Tibial nerve (tissue), 4 donors: ENCODE data around the gene NEK4. TPM values are rescaled to one million over a fixed set of nuclear protein-coding genes. Genes with fewer than 3 reads are reported as not detected.

ENCODE experiments used
- DNase-seq, 2 donors: peaks; one replicate each; pipeline ENCODE4 v3.0.0-alpha.2; 2019; ENCODE audit warnings: low spot score in 2 of 2
- H3K27ac ChIP-seq, 4 donors: fragments of 200-600 bp; sonication (generic) in 3 of 4; one replicate each; pipeline ENCODE4 v1.5.1; 2017 to 2019; ENCODE audit warnings: mild to moderate bottlenecking in 1 of 4
- H3K27me3 ChIP-seq, 2 donors: fragments of 200-600 bp; sonication (generic) in 1 of 2; one replicate each; pipeline versions ENCODE4 v1.5.1 to v1.6.0; 2017 to 2019
- H3K36me3 ChIP-seq, 3 donors: fragments of 200-600 bp; sonication (generic); one replicate each; pipeline ENCODE4 v1.5.1; 2018 to 2019
- H3K4me1 ChIP-seq, 4 donors: fragments of 200-600 bp; sonication (generic) in 3 of 4; one replicate each; pipeline ENCODE4 v1.5.1; 2017 to 2019
- H3K4me3 ChIP-seq, 4 donors: fragments of 200-600 bp; sonication (generic) in 3 of 4; one replicate each; pipeline ENCODE4 v1.5.1; 2017 to 2019; ENCODE audit warnings: mild to moderate bottlenecking in 1 of 4, moderate library complexity in 1 of 4
- H3K9me3 ChIP-seq, 4 donors: fragments of 200-600 bp; sonication (generic) in 3 of 4; one replicate each; pipeline ENCODE4 v1.5.1; 2017 to 2019
- EP300 ChIP-seq, 2 donors: sonication (generic); formaldehyde crosslinking; IDR thresholded peaks; one replicate each; pipeline ENCODE4 v1.6.1; 2017; ENCODE audit warnings: antibody characterized with exemption in 2 of 2, mild to moderate bottlenecking in 1 of 2
- POLR2A ChIP-seq, 2 donors: fragments of 450-650 bp; IDR thresholded peaks; one replicate each; pipeline ENCODE4 v1.6.1; 2017; ENCODE audit warnings: antibody characterized with exemption in 2 of 2, mild to moderate bottlenecking in 2 of 2, moderate library complexity in 2 of 2
- WGBS, 2 donors: methylation state at CpG; one replicate each; pipeline ENCODE4 v1.1.5; 2018; 5-methylcytosine and 5-hydroxymethylcytosine counted together
- small RNA-seq: library from RNA; depleted of rRNA; stranded (forward); fragments of <200 nt; gene quantifications from one replicate; pipeline ENCODE3, GENCODE V24; 2016
- total RNA-seq, 4 donors: library from RNA; depleted of rRNA; stranded (reverse); fragments of >200 nt; gene quantifications; one replicate each; pipeline ENCODE4 v1.1.0, GENCODE V29; 2016
- TF ChIP-seq, protein P1 (sequence below), 5 experiments: fragments of 200-600 bp in 3 of 5; fragments of 450-650 bp in 2 of 5; sonication (generic) in 3 of 5; IDR thresholded peaks; one replicate each; pipeline ENCODE4 v1.5.1; 2016 to 2019; ENCODE audit warnings: antibody characterized with exemption in 5 of 5, mild to moderate bottlenecking in 3 of 5, moderate library complexity in 2 of 5

NEK4 gene
- total RNA-seq, 4 donors from 2014 or later, result 19.2 to 26.7 (median 20.5) TPM

DNA sequence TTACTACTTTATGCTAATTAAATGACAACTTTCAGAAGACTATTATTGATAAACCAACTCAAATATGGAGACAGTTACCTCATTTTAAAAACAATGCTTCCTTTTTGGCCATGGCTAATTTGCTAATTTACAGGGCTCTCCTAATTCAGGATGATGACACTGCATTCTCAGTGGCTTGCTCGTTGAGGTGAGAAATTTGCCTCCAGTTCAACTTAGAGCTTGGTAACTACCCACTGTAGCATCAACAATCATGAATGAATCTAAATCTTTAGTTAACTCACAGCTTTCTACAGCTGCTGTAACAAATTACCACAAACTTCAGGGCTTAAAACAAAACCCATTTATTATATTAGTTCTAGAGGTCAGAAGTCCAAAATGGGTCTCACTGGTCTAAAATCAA is 99.1 kb downstream of the NEK4 start:
- Histone ChIP-seq H3K27me3 (no peaks in the 10 kb centered on the region), H3K36me3 (peaks cover 0 to 61% (median 0%) of the 10 kb centered on the region in 3 donors), H3K9me3 (no peaks in the 10 kb centered on the region), H3K27ac (peak overlapping the region in 2 of 4 donors; percentile 43 to 65), H3K4me3 (no peak overlapping the region), H3K4me1 (peaks cover 0 to 22% (median 11%) of the 10 kb centered on the region in 4 donors)
- DNase-seq, result no peak
- WGBS, 2 donors, result 38 to 52% methylated on average over 1 of the region's 1 CpG
- TF ChIP-seq EP300 (IDR thresholded peaks at IDR 0.05), result no peak
- TF ChIP-seq, protein P1, sequence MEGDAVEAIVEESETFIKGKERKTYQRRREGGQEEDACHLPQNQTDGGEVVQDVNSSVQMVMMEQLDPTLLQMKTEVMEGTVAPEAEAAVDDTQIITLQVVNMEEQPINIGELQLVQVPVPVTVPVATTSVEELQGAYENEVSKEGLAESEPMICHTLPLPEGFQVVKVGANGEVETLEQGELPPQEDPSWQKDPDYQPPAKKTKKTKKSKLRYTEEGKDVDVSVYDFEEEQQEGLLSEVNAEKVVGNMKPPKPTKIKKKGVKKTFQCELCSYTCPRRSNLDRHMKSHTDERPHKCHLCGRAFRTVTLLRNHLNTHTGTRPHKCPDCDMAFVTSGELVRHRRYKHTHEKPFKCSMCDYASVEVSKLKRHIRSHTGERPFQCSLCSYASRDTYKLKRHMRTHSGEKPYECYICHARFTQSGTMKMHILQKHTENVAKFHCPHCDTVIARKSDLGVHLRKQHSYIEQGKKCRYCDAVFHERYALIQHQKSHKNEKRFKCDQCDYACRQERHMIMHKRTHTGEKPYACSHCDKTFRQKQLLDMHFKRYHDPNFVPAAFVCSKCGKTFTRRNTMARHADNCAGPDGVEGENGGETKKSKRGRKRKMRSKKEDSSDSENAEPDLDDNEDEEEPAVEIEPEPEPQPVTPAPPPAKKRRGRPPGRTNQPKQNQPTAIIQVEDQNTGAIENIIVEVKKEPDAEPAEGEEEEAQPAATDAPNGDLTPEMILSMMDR (IDR thresholded peaks at IDR 0.05), result no peak
- no peak for TF ChIP-seq POLR2A (IDR thresholded peaks at IDR 0.05)

DNA sequence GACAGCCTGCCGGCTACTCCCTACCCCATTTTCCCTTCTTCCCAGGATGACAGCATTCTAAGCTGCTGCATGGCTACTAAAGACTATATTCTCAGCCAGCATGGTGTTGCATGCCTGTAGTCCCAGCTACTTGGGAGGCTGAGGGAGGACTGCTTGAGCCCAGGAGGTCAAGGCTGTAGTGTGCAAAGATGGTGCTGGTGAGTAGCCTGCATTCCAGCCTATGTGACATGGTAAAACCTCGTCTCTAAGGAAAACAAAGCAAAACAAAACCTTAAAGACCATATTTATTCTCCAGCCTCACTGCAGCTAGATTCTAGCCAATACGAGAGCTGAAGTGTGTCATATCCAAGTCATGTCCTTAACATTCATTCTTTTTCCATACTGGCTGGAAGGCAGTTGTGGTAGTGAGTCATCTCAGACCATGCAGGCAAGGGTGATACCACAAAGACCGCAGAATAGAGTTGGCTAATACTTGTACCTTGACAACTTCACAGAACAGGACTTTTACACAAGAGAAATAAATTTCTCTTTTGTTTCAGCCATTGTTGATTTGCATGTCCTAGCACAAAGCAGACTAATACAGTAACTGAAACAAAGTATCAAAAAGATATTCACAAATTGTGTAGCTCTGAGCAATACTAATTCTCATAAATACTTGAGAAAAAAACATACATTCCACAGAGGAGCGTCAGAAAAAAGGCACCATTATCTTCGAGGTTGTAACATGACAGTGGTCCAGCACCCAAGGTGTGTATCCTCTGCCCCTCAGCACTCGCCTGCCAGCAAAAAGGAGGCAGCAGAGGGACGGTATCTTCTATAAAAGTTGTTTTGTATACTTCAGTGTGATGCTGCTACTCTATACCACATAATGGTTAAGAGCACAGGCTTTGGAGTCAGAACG is 99.9 kb downstream of the NEK4 start:
- WGBS, 2 donors, result 52 to 65% methylated on average over 9 of the region's 9 CpGs
- H3K36me3 ChIP-seq, result peaks cover 0 to 61% (median 0%) of the 10 kb centered on the region in 3 donors
- H3K27ac ChIP-seq, result peak overlapping the region in 2 of 4 donors; percentile 43 to 80

DNA sequence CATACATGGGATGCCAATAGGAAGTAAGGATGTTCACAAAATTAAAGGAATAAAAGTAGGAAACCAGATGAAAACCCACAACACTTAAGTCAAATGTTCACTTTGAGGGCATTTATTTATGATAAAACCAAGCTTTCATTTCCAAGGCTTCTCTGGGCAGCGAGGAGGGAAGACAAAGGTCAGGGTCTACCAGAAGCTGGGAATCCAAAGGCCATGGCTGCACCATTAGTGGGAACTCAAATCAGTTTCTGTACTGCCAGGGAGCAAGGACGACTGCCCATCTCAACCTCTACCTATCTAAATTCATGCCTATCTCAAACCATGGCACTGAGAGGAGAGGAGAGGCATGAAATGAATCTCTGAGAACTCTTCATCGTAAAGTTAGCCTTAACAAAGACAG is 107.6 kb downstream of the NEK4 start:
- Histone ChIP-seq H3K4me1 (no peaks in the 10 kb centered on the region), H3K36me3 (peaks cover 4 to 96% (median 9%) of the 10 kb centered on the region in 3 donors), H3K9me3 (no peaks in the 10 kb centered on the region), H3K4me3 (no peak overlapping the region), H3K27ac (no peak overlapping the region), H3K27me3 (no peaks in the 10 kb centered on the region)
- WGBS, 2 donors, result 90 to 92% methylated on average over 3 of the region's 3 CpGs
- TF ChIP-seq, protein P1 (IDR thresholded peaks at IDR 0.05), result no peak
- no peak for TF ChIP-seq POLR2A (IDR thresholded peaks at IDR 0.05)
- no peak for TF ChIP-seq EP300 (IDR thresholded peaks at IDR 0.05)
- no peak for DNase-seq

More for the DNA sequence above, 99.9 kb downstream of the NEK4 start:
- no peak for DNase-seq
- Histone ChIP-seq H3K4me3 (no peak overlapping the region), H3K27me3 (no peaks in the 10 kb centered on the region), H3K4me1 (peaks cover 0 to 22% (median 11%) of the 10 kb centered on the region in 4 donors), H3K9me3 (no peaks in the 10 kb centered on the region)
- TF ChIP-seq POLR2A (IDR thresholded peaks at IDR 0.05) (no peak), EP300 (IDR thresholded peaks at IDR 0.05) (peak in 1 of 2 donors; percentile 29)
- TF ChIP-seq, protein P1 (IDR thresholded peaks at IDR 0.05), result no peak

DNA sequence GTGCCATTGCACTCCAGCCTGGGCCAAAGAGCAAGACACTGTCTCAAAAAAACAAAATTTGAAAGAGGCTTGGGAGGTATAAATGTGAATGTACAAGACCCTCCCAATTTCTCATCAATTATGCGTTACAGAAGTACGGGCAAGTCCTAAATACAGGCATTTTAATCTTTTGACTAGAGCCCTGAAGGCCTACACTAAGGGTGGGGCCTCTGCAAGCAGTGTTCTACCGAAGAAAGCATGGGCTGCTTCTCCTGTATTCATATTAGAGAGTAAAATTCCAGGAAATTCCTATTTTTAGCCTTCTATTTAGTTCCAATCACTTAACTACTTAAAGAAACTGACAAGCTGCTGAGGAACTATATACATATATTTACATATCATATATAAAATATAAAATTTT is 110.7 kb downstream of the NEK4 start:
- no peak for TF ChIP-seq POLR2A (IDR thresholded peaks at IDR 0.05)
- TF ChIP-seq EP300 (IDR thresholded peaks at IDR 0.05), result no peak
- TF ChIP-seq, protein P1 (IDR thresholded peaks at IDR 0.05), result no peak
- H3K4me1 ChIP-seq, result no peaks in the 10 kb centered on the region
- DNase-seq, result no peak
- no peak overlapping the region for H3K27ac ChIP-seq
- H3K4me3 ChIP-seq, result no peak overlapping the region
- 60 to 83% methylated on average over 3 of the region's 3 CpGs for WGBS, 2 donors
- no peaks in the 10 kb centered on the region for H3K27me3 ChIP-seq
- no peaks in the 10 kb centered on the region for H3K9me3 ChIP-seq
- H3K36me3 ChIP-seq, result peaks cover 4 to 97% (median 20%) of the 10 kb centered on the region in 3 donors

Small RNA genes within 50 kb of the gene (small RNA-seq; reads per million reads assigned to genes)
- gene AC006254.2 (not detected), gene RF00569 (5,075 reads per million, percentile 99 among the genes with 10 or more reads in this experiment), gene RF01183 (not detected), gene SNORD19 (not detected), gene SNORD19B (not detected), gene SNORD69 (4,010 reads per million, percentile 99 among the genes with 10 or more reads in this experiment)

Other genes with a start within 250 kb of the NEK4 start
- gene NT5DC2, start 237.1 kb downstream of the NEK4 start, total RNA-seq, result 100 to 1,000 TPM in 2 of 4 donors, 10 to 100 TPM in 2; 71.1 to 133 (median 94.2) TPM
- gene UQCC5, start 234.3 kb downstream of the NEK4 start, total RNA-seq, result 10 to 100 TPM in 2 of 4 donors, 1 to 10 TPM in 2; 1.2 to 23.9 (median 9.5) TPM
- 100 to 1,000 TPM in 3 of 4 donors, 10 to 100 TPM in 1; 87.0 to 123 (median 114) TPM for gene PBRM1, start 85.0 kb downstream of the NEK4 start, total RNA-seq
- gene GNL3, start 84.9 kb downstream of the NEK4 start, total RNA-seq, result 10 to 100 TPM; 44.8 to 57.5 (median 52.6) TPM
- 100 to 1,000 TPM in 1 of 4 donors, 10 to 100 TPM in 3; 44.7 to 109 (median 94.9) TPM for gene GLT8D1, start 65.1 kb downstream of the NEK4 start, total RNA-seq
- gene SPCS1, start 64.8 kb downstream of the NEK4 start, total RNA-seq, result 100 to 1,000 TPM in 1 of 4 donors, 10 to 100 TPM in 3; 58.8 to 123 (median 77.4) TPM
- gene ITIH1, start 6.7 kb upstream of the NEK4 start, total RNA-seq, result 1 to 10 TPM in 1 of 4 donors, not detected in 3; 4.1 TPM
- gene ITIH3, start 23.9 kb upstream of the NEK4 start, total RNA-seq, result 10 to 100 TPM in 3 of 4 donors, 1 to 10 TPM in 1; 9.4 to 29.6 (median 20.1) TPM
- 10 to 100 TPM in 2 of 4 donors, 1 to 10 TPM in 2; 5.4 to 24.9 (median 10.1) TPM for gene ITIH4, start 59.7 kb upstream of the NEK4 start, total RNA-seq
- 10 to 100 TPM; 38.5 to 77.9 (median 64.9) TPM for gene MUSTN1, start 64.1 kb upstream of the NEK4 start, total RNA-seq
- 10 to 100 TPM; 35.4 to 82.3 (median 46.0) TPM for gene STIMATE, start 126.6 kb upstream of the NEK4 start, total RNA-seq